Suprapubic skin (tissue), 4 donors: Measurements from ENCODE around the gene DSE.

ENCODE experiments used
- CTCF ChIP-seq, 2 donors: fragments of 200-600 bp in 1 of 2; fragments of 450-650 bp in 1 of 2; sonication (generic) in 1 of 2; IDR thresholded peaks; one replicate each; pipeline ENCODE4 v1.5.1; 2016 to 2019; ENCODE audit warnings: antibody characterized with exemption in 2 of 2, mild to moderate bottlenecking in 1 of 2, moderate library complexity in 1 of 2
- EP300 ChIP-seq: sonication (generic); formaldehyde crosslinking; IDR thresholded peaks from one replicate; pipeline ENCODE4 v1.6.1; 2017; ENCODE audit warnings: antibody characterized with exemption
- POLR2A ChIP-seq, 2 donors: fragments of 450-650 bp; IDR thresholded peaks; one replicate each; pipeline ENCODE4 v1.6.1; 2017; ENCODE audit warnings: antibody characterized with exemption in 2 of 2, mild to moderate bottlenecking in 2 of 2, moderate library complexity in 2 of 2
- POLR2AphosphoS5 ChIP-seq, 3 donors: sonication (generic); formaldehyde crosslinking; IDR thresholded peaks; one replicate each; pipeline ENCODE4 v1.6.1; 2017; ENCODE audit warnings: antibody characterized with exemption in 3 of 3

- TF ChIP-seq CTCF (IDR thresholded peaks at IDR 0.05) (no peak), POLR2A (IDR thresholded peaks at IDR 0.05) (no peak), POLR2AphosphoS5 (IDR thresholded peaks at IDR 0.05) (no peak), EP300 (no peak)
Measured at GRCh38 chr6:116359131-116359530, 11.6 kb upstream of the DSE start.
